ENCODE measurements around the gene ETV3. TPM values are rescaled to one million over a fixed set of nuclear protein-coding genes. Genes with fewer than 3 reads are reported as not detected.

The ETV3 gene
- total and polyA plus RNA-seq, 10 of the 15 experiments (the other 5 are each of a cell fraction or from before 2014, with no cell fraction given) = 1.7 to 13.8 (median 7.2) TPM

DNA sequence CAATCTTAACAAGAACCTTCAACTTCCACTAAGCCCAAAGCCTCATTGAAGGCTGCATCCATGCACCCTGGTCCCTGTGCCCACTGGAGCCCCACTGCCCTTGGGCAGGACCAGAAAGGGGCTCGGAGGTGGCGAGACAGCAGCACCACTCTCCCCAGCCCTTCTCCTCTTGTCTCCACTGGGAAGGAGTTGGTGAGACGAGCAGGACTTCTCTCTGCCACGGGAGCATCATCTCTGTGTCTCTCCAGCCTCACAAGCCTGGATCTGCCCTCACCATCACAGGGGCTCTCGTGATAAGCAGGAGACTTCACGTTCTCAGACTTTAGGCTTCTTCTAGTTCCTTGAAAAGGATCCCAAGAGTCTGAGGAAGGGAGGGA lies 31.4 kb downstream of the ETV3 start:
- TF ChIP-seq SMARCA5 (IDR thresholded peaks at IDR 0.05) (peak; percentile 80; the same call in 1 of the 2 replicates), RCOR1 (conservative IDR thresholded peaks at IDR 0.05; ENCODE audit: low read depth, low read length) (0 out of 2 replicates have a peak, but pooled peaks have one; percentile 17), CHD1 (IDR thresholded peaks at IDR 0.05; ENCODE audit: low read depth, low read length) (no peak), NBN (IDR thresholded peaks at IDR 0.05) (peak; percentile 9; the same call in 1 of the 2 replicates), SREBF1 (IDR thresholded peaks at IDR 0.05; ENCODE audit: low read length) (no peak), ETV6 (conservative IDR thresholded peaks at IDR 0.05 in 1 of 2, IDR thresholded peaks at IDR 0.05 in 1 of 2; ENCODE audit: borderline replicate concordance in 1 of 2, low read depth in 1 of 2) (no peak)
- TF ChIP-seq, protein P1, sequence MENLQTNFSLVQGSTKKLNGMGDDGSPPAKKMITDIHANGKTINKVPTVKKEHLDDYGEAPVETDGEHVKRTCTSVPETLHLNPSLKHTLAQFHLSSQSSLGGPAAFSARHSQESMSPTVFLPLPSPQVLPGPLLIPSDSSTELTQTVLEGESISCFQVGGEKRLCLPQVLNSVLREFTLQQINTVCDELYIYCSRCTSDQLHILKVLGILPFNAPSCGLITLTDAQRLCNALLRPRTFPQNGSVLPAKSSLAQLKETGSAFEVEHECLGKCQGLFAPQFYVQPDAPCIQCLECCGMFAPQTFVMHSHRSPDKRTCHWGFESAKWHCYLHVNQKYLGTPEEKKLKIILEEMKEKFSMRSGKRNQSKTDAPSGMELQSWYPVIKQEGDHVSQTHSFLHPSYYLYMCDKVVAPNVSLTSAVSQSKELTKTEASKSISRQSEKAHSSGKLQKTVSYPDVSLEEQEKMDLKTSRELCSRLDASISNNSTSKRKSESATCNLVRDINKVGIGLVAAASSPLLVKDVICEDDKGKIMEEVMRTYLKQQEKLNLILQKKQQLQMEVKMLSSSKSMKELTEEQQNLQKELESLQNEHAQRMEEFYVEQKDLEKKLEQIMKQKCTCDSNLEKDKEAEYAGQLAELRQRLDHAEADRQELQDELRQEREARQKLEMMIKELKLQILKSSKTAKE (IDR thresholded peaks at IDR 0.05; ENCODE audit: low read depth, poor library complexity, severe bottlenecking) = no peak
- Histone ChIP-seq H3K4me3 (no peak overlapping the region), H3K79me2 (ENCODE audit: control insufficient read depth, insufficient read depth, low read length) (no peaks in the 10 kb centered on the region), H3K36me3 (ENCODE audit: control insufficient read depth in 2 of 2, insufficient read depth in 2 of 2, low read length in 1 of 2) (no peaks in the 10 kb centered on the region), H3K4me1 (ENCODE audit: control insufficient read depth, insufficient read depth, low read length) (peaks cover 18% of the 10 kb centered on the region), H4K20me1 (ENCODE audit: control insufficient read depth, insufficient read depth) (no peaks in the 10 kb centered on the region), H3K9ac (ENCODE audit: control insufficient read depth, insufficient read depth, low read length) (no peak overlapping the region), H2AFZ (ENCODE audit: control insufficient read depth, low read depth, low read length) (peak overlapping the region; percentile 44), H3K27ac (ENCODE audit: control insufficient read depth, insufficient read depth) (peak overlapping the region; percentile 55), H3K27me3 (replicated peaks in 1 of 2; ENCODE audit: control insufficient read depth in 2 of 2, insufficient read depth in 2 of 2, low read length in 1 of 2) (no peaks in the 10 kb centered on the region; a peak in 1 of 4 replicates), H3K9me3 (replicated peaks; ENCODE audit: control insufficient read depth, insufficient read depth, low read length) (no peaks in the 10 kb centered on the region), H3K4me2 (ENCODE audit: control insufficient read depth, insufficient read depth) (peak overlapping the region; percentile 71)
- in situ Hi-C loops (cut with MboI) = no loop called here
- DNase-seq (ENCODE audit: low read depth, low spot score) (no peak), FAIRE-seq (no peak), ATAC-seq (peak; percentile 34)
- 7% methylated on average over 6 of the region's 6 CpGs for WGBS (ENCODE audit: insufficient coverage, insufficient replicate concordance, low lambda C conversion rate, missing lambda C conversion rate)
- RAD21 ChIA-PET (ENCODE audit: unreplicated experiment) = interaction anchor here (0.9 to 2.0 kb wide), 11 partner anchors 9 to 268 kb away, joined by 3 to 14 read pairs (median 4); no protein-coding TSS in a partner anchor
- intact Hi-C loops (cut with micrococcal nuclease; ENCODE audit: unreplicated experiment) = no loop called here
- BruUV-seq (replicated peaks) = no TSS peak
- POLR2A ChIA-PET = interaction anchor here (0.6 to 2.0 kb wide), 6 partner anchors 9 to 60 kb away, joined by 3 to 12 read pairs (median 6); partner anchors contain the start of gene ETV3
- SMC1A ChIA-PET (ENCODE audit: uncharacterized antibody, unreplicated experiment) = interaction anchor here (0.7 to 3.3 kb wide), 8 partner anchors 16 to 311 kb away, joined by 3 to 17 read pairs (median 4); no protein-coding TSS in a partner anchor
- CTCF ChIA-PET = interaction anchor here (1.2 to 3.1 kb wide), 3 partner anchors 16 to 217 kb away, joined by 3 to 21 read pairs (median 13); no protein-coding TSS in a partner anchor

Measured in GM12878 (cell line).